Daoy (cell line): Measurements from ENCODE around the gene ADGRG1. TPM values are rescaled to one million over a fixed set of nuclear protein-coding genes. Genes with fewer than 3 reads are reported as not detected.

Source experiments
- DNase-seq: peaks from one replicate; pipeline ENCODE4 v3.0.0-alpha.2; 2015; ENCODE audit warnings: low read depth
- total RNA-seq: library from RNA; depleted of rRNA; stranded (reverse); fragments of >200 nt; shearing (Covaris generic); gene quantifications from 2 replicates; pipeline ENCODE4 v1.2.3, GENCODE V29; 2014

The ADGRG1 gene
- total RNA-seq, 1 experiment from 2014 or later: 6.6 TPM

- no peak for DNase-seq
These were observed 7.1 kb downstream of the ADGRG1 start for GRCh38 chr16:57635266-57636097.

- DNase-seq: no peak
These were observed 7.8 kb downstream of the ADGRG1 start for GRCh38 chr16:57636184-57636583.

GRCh38 chr16:57637020-57637419, 8.6 kb downstream of the ADGRG1 start:
- DNase-seq: no peak

- DNase-seq: no peak
These were observed 9.0 kb downstream of the ADGRG1 start for GRCh38 chr16:57637424-57637823.

GRCh38 chr16:57637965-57638364, 9.5 kb downstream of the ADGRG1 start:
- no peak for DNase-seq

GRCh38 chr16:57638381-57638780, 10.0 kb downstream of the ADGRG1 start:
- no peak for DNase-seq

- DNase-seq: no peak
These were observed 10.9 kb downstream of the ADGRG1 start for GRCh38 chr16:57639172-57639887.

GRCh38 chr16:57640185-57640584, 11.8 kb downstream of the ADGRG1 start:
- DNase-seq: no peak

- no peak for DNase-seq
These were observed 12.2 kb downstream of the ADGRG1 start for GRCh38 chr16:57640612-57641011.

GRCh38 chr16:57642160-57643135, 14.0 kb downstream of the ADGRG1 start:
- no peak for DNase-seq

GRCh38 chr16:57643147-57643874, 14.9 kb downstream of the ADGRG1 start:
- peak; percentile 50 for DNase-seq

GRCh38 chr16:57643910-57644309, 15.5 kb downstream of the ADGRG1 start:
- DNase-seq: no peak

GRCh38 chr16:57644383-57645014, 16.1 kb downstream of the ADGRG1 start:
- DNase-seq: no peak

GRCh38 chr16:57645169-57645568, 16.7 kb downstream of the ADGRG1 start:
- DNase-seq: no peak

GRCh38 chr16:57645691-57646387, 17.4 kb downstream of the ADGRG1 start:
- DNase-seq: peak; percentile 71

GRCh38 chr16:57646388-57647039, 18.1 kb downstream of the ADGRG1 start:
- DNase-seq: peak; percentile 19

- DNase-seq: peak; percentile 57
These were observed 18.9 kb downstream of the ADGRG1 start for GRCh38 chr16:57647136-57647875.

- DNase-seq: no peak
These were observed 19.7 kb downstream of the ADGRG1 start for GRCh38 chr16:57648125-57648524.
